GM12878 (cell line): ENCODE results near the gene CLDN6. TPM values are rescaled to one million over a fixed set of nuclear protein-coding genes. Genes with fewer than 3 reads are reported as not detected.

ENCODE experiments used
- BCL11A ChIP-seq: IDR thresholded peaks from 2 replicates; pipeline ENCODE4 v1.6.1; 2011; ENCODE audit warnings: low read depth, low read length
- CBX5 ChIP-seq: sonication (generic); IDR thresholded peaks from 2 replicates; pipeline ENCODE4 v1.6.1; 2016; ENCODE audit warnings: low read depth, moderate library complexity, mild to moderate bottlenecking, inconsistent platforms
- EGR1 ChIP-seq, 2 experiments: IDR thresholded peaks; 1 replicate in 1 of 2; 2 replicates in 1 of 2; pipeline ENCODE4 v1.6.1; 2011 to 2012; ENCODE audit warnings: low read depth in 2 of 2, low read length in 2 of 2, borderline replicate concordance in 1 of 2, mild to moderate bottlenecking in 1 of 2, moderate library complexity in 1 of 2
- GATAD2B ChIP-seq: fragments of 450-650 bp; conservative IDR thresholded peaks from 2 replicates; pipeline ENCODE4 v1.6.1; 2017; ENCODE audit warnings: low read depth, mild to moderate bottlenecking, moderate library complexity
- IKZF2 ChIP-seq, 2 experiments: fragments of 450-650 bp; IDR thresholded peaks; 2 replicates each; pipeline ENCODE4 v1.6.1; 2017; ENCODE audit warnings: mild to moderate bottlenecking in 2 of 2, moderate library complexity in 2 of 2
- KDM1A ChIP-seq: fragments of 200-600 bp; sonication (generic); IDR thresholded peaks from 2 replicates; pipeline ENCODE4 v1.6.1; 2016; ENCODE audit warnings: borderline replicate concordance
- MEF2B ChIP-seq: fragments of 450-650 bp; IDR thresholded peaks from 2 replicates; pipeline ENCODE4 v1.6.1; 2018; ENCODE audit warnings: mild to moderate bottlenecking, moderate library complexity; ENCODE audit not compliant: partially characterized antibody, poor library complexity, severe bottlenecking
- MTA2 ChIP-seq: fragments of 450-650 bp; IDR thresholded peaks from 2 replicates; pipeline ENCODE4 v1.6.1; 2016; ENCODE audit warnings: low read depth, mild to moderate bottlenecking, moderate library complexity
- NFYB ChIP-seq: IDR thresholded peaks from 2 replicates; pipeline ENCODE4 v1.6.1; 2011; ENCODE audit warnings: low read depth, mild to moderate bottlenecking, low read length, improper control_type of control experiment, moderate library complexity; ENCODE audit not compliant: insufficient read depth
- NR2C1 ChIP-seq: fragments of 450-650 bp; IDR thresholded peaks from 2 replicates; pipeline ENCODE4 v1.6.1; 2017; ENCODE audit warnings: antibody characterized with exemption, mild to moderate bottlenecking, moderate library complexity
- POU2F2 ChIP-seq: IDR thresholded peaks from 3 replicates; pipeline ENCODE4 v1.6.1; 2011; ENCODE audit warnings: low read depth, mild to moderate bottlenecking, low read length, borderline replicate concordance
- SIN3A ChIP-seq: IDR thresholded peaks from 2 replicates; pipeline ENCODE4 v1.6.1; 2012; ENCODE audit warnings: low read depth, low read length, improper control_type of control experiment
- STAT3 ChIP-seq: IDR thresholded peaks from 2 replicates; pipeline ENCODE4 v1.6.1; 2011; ENCODE audit warnings: low read depth, low read length, improper control_type of control experiment
- TAF1 ChIP-seq: IDR thresholded peaks from 2 replicates; pipeline ENCODE4 v1.6.1; 2011; ENCODE audit warnings: mild to moderate bottlenecking, low read depth, low read length, borderline replicate concordance
- WRNIP1 ChIP-seq: IDR thresholded peaks from 2 replicates; pipeline ENCODE4 v1.6.1; 2011; ENCODE audit warnings: low read depth, low read length, improper control_type of control experiment, borderline replicate concordance
- polyA plus RNA-seq, 11 experiments: library from polyadenylated mRNA; depleted of rRNA in 4 of 11; unstranded in 6 of 11; stranded (reverse) in 5 of 11; fragments of >200 nt; fragmentation: Nextera tagmentation in 4 of 11; fragmentation: Illumina TruSeq in 1 of 11; extraction: Ambion mirVana in 4 of 11; extraction: Trizol in 1 of 11; gene quantifications; 1 replicate in 1 of 11; 2 replicates in 10 of 11; pipeline versions ENCODE4 v1.2.1 to v1.2.3, GENCODE V29; 2011 to 2016; ENCODE audit warnings: inconsistent platforms in 2 of 11, missing spikeins in 2 of 11, low read depth in 1 of 11
- total RNA-seq, 4 experiments: library from RNA; depleted of rRNA in 3 of 4; stranded (reverse); fragments of >200 nt in 3 of 4; fragmentation: Illumina TruSeq in 1 of 4; extraction: Trizol in 1 of 4; gene quantifications; 2 replicates each; pipeline versions ENCODE4 v1.2.1 to v1.2.3, GENCODE V29; 2013 to 2021
- TF ChIP-seq, protein P1 (sequence below): fragments of 450-650 bp; IDR thresholded peaks from 2 replicates; pipeline ENCODE4 v1.6.1; 2018; ENCODE audit warnings: mild to moderate bottlenecking, low read depth, moderate library complexity; ENCODE audit not compliant: partially characterized antibody
- TF ChIP-seq, protein P2 (sequence below): fragments of 450-650 bp; IDR thresholded peaks from 2 replicates; pipeline ENCODE4 v1.6.1; 2017; ENCODE audit warnings: low read depth, mild to moderate bottlenecking, moderate library complexity
- TF ChIP-seq, protein P3 (sequence below): IDR thresholded peaks from 2 replicates; pipeline ENCODE4 v1.6.1; 2012; ENCODE audit warnings: improper control_type of control experiment, low read depth, low read length; ENCODE audit not compliant: insufficient replicate concordance
- TF ChIP-seq, protein P4 (sequence below): fragments of 450-650 bp; IDR thresholded peaks from 2 replicates; pipeline ENCODE4 v1.6.1; 2016; ENCODE audit warnings: mild to moderate bottlenecking

CLDN6 gene
- total and polyA plus RNA-seq, 10 of the 15 experiments (the other 5 are each of a cell fraction or from before 2014, with no cell fraction given): 0.15 to 0.26 (median 0.23) TPM; not detected in 7

DNA sequence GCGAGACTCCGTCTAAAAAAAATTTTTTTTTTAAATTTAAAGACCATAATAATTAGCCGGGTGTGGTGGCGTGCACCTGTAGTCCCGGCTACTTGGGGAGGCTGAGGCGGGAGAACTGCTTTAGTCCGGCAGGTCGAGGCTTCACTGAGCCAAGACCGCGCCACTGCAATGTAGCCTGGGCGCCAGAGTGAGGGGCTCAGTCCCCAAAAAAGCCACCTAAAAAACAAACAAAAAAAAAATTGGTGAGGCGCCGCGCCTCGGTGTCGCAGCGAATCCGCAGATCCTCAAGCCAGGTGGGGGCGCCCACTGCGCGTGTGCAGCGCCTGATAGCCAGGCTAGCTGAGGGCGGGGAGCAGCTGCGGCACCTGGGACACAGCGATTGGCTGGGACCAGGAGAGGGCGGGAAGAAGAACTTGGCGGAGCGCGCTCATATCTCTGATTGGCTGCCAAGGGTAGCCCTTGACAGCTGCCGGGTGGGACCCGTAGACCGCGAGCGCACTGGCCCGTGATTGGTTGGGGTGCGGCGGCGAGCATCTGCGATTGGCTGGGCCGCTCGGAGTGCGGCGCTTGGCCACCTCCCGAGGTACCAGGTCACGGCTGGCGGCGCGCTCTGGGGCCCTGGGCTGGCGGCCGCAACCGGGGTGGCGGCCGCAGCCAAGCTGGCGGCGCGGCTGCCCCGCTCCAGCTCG, 14.3 kb downstream of the CLDN6 start (continued):
- TF ChIP-seq KDM1A: no peak
- TF ChIP-seq POU2F2: peak; percentile 24; the same call in 1 of the 3 replicates
- TF ChIP-seq BCL11A: no peak
- TF ChIP-seq, protein P1, sequence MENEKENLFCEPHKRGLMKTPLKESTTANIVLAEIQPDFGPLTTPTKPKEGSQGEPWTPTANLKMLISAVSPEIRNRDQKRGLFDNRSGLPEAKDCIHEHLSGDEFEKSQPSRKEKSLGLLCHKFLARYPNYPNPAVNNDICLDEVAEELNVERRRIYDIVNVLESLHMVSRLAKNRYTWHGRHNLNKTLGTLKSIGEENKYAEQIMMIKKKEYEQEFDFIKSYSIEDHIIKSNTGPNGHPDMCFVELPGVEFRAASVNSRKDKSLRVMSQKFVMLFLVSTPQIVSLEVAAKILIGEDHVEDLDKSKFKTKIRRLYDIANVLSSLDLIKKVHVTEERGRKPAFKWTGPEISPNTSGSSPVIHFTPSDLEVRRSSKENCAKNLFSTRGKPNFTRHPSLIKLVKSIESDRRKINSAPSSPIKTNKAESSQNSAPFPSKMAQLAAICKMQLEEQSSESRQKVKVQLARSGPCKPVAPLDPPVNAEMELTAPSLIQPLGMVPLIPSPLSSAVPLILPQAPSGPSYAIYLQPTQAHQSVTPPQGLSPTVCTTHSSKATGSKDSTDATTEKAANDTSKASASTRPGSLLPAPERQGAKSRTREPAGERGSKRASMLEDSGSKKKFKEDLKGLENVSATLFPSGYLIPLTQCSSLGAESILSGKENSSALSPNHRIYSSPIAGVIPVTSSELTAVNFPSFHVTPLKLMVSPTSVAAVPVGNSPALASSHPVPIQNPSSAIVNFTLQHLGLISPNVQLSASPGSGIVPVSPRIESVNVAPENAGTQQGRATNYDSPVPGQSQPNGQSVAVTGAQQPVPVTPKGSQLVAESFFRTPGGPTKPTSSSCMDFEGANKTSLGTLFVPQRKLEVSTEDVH: no peak
- no peak for TF ChIP-seq GATAD2B
- TF ChIP-seq CBX5: no peak
- TF ChIP-seq NFYB: peak; percentile 99
- TF ChIP-seq MTA2: no peak
- peak; percentile 60; the same call in 1 of the 2 replicates for TF ChIP-seq SIN3A
- TF ChIP-seq, protein P2, sequence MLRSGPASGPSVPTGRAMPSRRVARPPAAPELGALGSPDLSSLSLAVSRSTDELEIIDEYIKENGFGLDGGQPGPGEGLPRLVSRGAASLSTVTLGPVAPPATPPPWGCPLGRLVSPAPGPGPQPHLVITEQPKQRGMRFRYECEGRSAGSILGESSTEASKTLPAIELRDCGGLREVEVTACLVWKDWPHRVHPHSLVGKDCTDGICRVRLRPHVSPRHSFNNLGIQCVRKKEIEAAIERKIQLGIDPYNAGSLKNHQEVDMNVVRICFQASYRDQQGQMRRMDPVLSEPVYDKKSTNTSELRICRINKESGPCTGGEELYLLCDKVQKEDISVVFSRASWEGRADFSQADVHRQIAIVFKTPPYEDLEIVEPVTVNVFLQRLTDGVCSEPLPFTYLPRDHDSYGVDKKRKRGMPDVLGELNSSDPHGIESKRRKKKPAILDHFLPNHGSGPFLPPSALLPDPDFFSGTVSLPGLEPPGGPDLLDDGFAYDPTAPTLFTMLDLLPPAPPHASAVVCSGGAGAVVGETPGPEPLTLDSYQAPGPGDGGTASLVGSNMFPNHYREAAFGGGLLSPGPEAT: no peak
- TF ChIP-seq EGR1 (IDR thresholded peaks at IDR 0.05; ENCODE audit: borderline replicate concordance in 1 of 2, low read depth in 2 of 2, low read length in 2 of 2): no peak
- no peak for TF ChIP-seq MEF2B
- TF ChIP-seq, protein P3, sequence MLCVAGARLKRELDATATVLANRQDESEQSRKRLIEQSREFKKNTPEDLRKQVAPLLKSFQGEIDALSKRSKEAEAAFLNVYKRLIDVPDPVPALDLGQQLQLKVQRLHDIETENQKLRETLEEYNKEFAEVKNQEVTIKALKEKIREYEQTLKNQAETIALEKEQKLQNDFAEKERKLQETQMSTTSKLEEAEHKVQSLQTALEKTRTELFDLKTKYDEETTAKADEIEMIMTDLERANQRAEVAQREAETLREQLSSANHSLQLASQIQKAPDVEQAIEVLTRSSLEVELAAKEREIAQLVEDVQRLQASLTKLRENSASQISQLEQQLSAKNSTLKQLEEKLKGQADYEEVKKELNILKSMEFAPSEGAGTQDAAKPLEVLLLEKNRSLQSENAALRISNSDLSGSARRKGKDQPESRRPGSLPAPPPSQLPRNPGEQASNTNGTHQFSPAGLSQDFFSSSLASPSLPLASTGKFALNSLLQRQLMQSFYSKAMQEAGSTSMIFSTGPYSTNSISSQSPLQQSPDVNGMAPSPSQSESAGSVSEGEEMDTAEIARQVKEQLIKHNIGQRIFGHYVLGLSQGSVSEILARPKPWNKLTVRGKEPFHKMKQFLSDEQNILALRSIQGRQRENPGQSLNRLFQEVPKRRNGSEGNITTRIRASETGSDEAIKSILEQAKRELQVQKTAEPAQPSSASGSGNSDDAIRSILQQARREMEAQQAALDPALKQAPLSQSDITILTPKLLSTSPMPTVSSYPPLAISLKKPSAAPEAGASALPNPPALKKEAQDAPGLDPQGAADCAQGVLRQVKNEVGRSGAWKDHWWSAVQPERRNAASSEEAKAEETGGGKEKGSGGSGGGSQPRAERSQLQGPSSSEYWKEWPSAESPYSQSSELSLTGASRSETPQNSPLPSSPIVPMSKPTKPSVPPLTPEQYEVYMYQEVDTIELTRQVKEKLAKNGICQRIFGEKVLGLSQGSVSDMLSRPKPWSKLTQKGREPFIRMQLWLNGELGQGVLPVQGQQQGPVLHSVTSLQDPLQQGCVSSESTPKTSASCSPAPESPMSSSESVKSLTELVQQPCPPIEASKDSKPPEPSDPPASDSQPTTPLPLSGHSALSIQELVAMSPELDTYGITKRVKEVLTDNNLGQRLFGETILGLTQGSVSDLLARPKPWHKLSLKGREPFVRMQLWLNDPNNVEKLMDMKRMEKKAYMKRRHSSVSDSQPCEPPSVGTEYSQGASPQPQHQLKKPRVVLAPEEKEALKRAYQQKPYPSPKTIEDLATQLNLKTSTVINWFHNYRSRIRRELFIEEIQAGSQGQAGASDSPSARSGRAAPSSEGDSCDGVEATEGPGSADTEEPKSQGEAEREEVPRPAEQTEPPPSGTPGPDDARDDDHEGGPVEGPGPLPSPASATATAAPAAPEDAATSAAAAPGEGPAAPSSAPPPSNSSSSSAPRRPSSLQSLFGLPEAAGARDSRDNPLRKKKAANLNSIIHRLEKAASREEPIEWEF: no peak
- TF ChIP-seq STAT3: no peak
- no peak for TF ChIP-seq WRNIP1
- TF ChIP-seq, protein P4, sequence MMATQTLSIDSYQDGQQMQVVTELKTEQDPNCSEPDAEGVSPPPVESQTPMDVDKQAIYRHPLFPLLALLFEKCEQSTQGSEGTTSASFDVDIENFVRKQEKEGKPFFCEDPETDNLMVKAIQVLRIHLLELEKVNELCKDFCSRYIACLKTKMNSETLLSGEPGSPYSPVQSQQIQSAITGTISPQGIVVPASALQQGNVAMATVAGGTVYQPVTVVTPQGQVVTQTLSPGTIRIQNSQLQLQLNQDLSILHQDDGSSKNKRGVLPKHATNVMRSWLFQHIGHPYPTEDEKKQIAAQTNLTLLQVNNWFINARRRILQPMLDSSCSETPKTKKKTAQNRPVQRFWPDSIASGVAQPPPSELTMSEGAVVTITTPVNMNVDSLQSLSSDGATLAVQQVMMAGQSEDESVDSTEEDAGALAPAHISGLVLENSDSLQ: peak; percentile 97
- TF ChIP-seq TAF1: no peak
- no peak for TF ChIP-seq IKZF2 (IDR thresholded peaks at IDR 0.05)
- TF ChIP-seq NR2C1: no peak
